Non-pigmented ciliary epithelial cell (primary cell): ENCODE data around the gene YWHAG.
"Not testable (repeated sequence)": the region's sequence is repeated elsewhere in the genome, so short reads cannot be mapped to it uniquely, and the experiment has no call there.

Experiments
- DNase-seq: peaks from one replicate; pipeline ENCODE4 v3.0.0-alpha.2; 2010; ENCODE audit warnings: low read depth

The YWHAG gene

DNA sequence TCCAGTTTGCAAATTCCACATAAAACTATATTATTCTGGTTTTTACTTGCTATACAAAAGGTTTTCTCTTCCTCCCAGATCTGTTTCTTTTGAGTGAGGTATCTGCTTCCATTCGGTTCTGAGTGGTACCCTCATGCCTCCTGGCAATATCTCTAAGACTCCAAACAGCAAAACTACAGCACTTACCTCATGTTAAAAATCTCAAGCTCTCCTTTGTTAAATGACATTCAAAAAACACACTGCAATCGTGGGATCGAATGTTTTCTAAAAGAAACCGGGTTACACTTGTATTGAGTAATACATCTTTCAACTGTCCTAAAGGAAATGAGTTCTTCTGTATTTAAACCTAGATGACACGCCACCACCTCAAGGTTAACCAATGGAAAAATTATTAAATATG is 11.1 kb downstream of the YWHAG start:
- DNase-seq = no peak

DNA sequence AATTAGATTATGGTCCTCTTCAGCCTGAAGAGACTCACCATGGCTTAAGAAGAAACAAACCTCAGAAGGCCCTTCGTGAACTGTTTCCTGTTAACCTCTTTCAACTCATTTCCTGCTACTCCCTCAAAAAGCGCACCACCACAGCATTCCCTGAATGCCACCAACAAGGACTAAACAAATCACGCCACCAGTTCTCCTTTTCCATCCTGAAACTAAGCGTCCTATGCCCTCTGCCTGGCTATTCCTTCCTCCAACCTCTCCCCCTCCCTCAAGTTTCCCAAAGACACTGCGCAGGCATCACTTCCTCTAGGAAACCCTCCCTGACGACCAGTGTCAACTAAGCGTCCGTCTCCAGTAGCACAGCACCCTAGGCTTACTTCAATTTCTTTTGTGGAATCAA is 12.0 kb downstream of the YWHAG start:
- no peak for DNase-seq

GRCh38 chr7:76346097-76346496 is 12.7 kb downstream of the YWHAG start:
- DNase-seq = no peak

- DNase-seq = no peak
These were observed 14.9 kb downstream of the YWHAG start for GRCh38 chr7:76343931-76344321.

DNA sequence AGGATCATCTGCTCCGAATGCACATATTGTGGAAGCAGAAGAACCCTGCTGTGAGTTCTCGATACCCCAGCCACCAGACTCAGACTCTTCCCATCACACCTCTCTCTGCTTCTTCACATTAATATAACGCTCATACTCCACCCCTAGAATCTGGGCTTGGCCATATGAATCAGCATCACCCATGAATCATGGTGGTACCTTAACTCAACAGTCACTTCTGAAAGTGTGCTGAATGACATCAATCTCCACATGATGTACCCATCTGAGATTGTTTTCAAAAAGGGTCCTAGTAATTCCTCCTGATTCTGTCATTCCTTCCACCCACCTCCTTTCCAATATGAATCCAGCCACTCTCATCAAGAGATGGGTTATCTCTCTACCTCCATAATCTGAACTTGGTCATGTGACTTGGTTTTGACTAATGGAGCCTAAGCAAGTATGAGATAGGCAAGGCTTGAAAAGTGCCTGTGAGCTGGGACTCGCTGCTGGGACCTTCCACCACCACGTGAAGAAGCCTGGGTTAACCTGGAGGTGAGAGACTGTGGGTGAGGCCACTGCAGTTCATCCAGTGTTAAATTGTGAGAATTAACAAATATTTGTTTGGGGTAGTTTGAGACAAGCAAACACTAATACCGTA is 15.4 kb downstream of the YWHAG start:
- no peak for DNase-seq

- DNase-seq = no peak
These were observed 16.6 kb downstream of the YWHAG start for GRCh38 chr7:76342222-76342621.

GRCh38 chr7:76340617-76341131 is 18.1 kb downstream of the YWHAG start:
- peak; percentile 56 for DNase-seq

DNA sequence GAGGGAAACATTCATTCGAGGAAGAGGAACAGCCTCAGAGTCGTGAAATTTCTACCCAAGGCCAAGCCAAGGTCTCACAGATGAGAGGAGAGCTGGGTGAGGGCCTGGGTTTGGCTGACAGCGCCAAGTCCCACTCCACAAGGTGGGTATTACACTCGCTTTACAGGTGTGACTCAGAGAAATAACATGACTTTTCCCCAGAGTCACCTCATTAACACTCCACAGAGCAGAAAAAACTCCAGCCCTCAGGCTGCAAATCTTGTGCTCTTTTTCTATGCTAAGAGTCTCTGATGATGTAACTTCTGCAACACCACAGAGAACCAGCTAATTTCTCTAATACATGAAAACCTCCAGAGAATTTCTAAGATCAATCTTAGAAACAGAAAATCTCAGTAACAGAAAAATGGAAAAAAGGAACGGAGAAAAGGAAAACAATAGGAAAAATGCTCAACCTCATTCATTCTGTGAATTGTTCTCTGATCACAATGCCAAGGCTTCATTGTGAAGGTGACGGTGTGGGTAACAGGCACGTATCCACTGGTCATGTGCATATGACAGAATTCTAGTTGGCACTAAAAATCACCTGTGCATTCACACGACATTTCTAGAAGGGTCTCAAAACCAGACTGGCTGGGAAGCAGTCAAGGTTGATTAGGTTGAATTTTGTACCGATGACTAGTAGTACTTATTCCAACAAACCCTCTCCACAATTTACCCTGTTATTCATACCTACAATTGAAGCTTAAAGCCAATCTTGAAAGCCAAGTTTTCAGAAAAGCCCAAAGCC is 20.3 kb downstream of the YWHAG start:
- no peak for DNase-seq

DNA sequence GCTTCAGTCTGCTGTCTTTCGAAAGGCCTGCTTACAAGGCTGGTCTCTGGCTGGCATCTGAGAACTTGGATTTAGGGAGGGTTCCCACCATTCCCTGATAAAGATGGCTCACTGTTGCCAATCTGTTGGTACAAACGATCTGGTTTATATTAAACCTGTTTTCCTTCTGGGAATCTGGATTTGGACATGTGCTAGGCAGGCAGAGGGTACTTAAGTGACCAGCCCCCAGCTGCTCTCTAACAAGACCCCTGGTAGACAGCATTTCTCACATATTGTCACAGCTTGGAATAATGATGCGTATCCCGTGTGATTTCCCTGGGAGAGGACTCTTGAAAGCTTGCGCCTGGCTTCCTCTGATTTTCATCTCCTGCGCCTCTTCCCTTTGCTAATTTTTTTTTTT is 21.6 kb downstream of the YWHAG start:
- DNase-seq = no peak

DNA sequence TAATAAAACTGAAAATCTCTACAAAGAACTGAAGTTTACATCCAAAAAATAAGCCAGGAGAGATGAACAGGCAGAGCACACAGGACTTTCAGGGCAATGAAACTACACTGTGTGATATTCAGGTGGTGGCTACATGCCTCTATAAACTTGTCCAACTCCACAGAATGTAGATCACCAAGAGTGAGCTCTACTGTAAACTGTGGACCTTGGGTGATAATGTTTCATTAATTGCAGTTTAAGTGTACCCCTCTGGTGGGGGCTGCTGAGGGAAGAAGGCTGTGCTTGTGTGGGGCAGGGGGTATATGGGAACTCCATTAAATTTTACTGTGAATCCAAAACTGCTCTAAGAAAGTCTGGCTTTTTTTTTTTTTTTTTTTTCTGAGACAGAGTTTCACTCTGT is 22.7 kb downstream of the YWHAG start:
- no peak for DNase-seq

DNA sequence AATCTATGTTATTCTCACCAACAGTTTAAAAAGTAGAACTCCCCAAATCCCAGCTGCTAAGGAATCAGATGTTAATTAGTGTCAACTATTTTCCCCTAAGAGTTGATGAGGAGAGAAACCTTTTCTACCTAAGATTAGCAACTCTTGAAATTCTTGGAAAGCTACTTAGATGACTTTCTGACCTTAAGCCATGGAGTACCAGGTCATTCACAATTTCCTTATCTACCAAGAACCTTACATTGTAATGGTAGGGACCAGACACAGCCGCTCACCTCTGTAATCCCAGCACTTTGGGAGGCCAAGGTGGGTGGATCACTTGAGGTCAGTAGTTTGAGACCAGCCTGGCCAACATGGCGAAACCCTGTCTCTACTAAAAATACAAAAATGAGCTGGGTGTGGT is 23.4 kb downstream of the YWHAG start:
- not testable (repeated sequence) for DNase-seq

- no peak for DNase-seq
These were observed 24.3 kb downstream of the YWHAG start for GRCh38 chr7:76334320-76334967.

DNA sequence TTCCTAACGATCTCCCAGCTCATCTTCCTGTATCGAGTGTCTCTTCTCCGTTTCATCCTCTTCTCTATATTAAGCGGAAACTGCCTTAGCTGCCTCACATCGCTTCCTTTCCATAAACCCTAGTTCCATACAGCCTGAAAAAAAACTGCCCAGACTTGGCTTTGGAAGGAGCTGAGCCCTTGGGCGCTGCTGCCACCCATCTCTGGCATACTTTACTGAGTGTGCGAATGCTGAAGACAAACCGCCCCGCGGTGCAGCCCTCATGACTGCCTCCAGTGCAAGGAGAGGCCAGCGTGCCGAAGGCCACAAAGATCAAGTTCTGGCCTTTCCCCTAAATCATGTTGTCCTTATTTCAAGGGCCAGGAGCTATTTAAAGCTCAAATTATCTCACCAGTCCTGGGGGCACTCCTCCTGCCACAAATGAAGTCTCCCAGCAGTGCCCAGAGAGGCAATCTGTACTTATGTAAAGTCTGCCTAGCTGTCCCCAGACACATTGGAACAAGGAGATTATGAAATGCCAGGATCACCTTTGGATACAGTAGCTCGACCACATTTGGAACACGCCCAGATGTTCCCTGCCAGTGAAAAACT is 25.2 kb downstream of the YWHAG start:
- DNase-seq = no peak

GRCh38 chr7:76332078-76332477 is 26.7 kb downstream of the YWHAG start:
- DNase-seq = no peak

DNA sequence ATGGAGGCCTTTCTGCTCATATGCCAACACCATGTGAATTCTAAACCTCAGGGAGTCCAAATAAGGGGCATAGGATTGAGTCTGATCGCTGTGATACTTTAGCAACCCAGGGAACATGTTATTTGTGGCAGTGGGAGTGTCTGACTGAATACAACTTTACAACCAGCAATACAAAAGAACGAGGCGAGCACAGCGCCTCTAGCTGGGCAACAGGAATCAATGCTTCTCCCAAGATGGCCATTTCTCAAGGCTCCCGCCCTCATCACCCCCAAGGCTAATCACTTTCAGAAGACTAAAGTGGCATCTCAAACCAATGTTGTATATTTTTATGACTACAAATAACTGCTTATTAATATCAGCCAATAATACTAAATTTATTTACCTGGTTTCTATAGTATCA is 28.1 kb downstream of the YWHAG start:
- no peak for DNase-seq

GRCh38 chr7:76330261-76330660 is 28.5 kb downstream of the YWHAG start:
- no peak for DNase-seq

DNA sequence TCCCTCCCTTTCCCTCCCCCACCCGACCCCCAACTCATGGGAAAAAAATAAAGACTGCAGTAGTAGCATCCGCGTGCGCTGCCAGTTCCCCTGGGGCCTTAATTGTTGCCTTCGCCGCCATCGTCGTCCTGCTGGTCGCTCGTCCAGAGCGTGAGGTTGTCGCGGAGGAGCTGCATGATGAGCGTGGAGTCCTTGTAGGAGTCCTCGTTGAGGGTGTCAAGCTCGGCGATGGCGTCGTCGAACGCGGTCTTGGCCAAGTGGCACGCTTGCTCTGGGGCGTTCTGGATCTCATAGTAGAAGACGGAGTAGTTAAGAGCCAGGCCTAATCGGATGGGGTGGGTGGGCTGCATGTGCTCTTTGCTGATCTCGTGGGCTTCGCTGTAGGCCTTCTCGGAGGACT is 29.3 kb downstream of the YWHAG start:
- no peak for DNase-seq

- no peak for DNase-seq
These were observed 30.4 kb downstream of the YWHAG start for GRCh38 chr7:76328389-76328788.

DNA sequence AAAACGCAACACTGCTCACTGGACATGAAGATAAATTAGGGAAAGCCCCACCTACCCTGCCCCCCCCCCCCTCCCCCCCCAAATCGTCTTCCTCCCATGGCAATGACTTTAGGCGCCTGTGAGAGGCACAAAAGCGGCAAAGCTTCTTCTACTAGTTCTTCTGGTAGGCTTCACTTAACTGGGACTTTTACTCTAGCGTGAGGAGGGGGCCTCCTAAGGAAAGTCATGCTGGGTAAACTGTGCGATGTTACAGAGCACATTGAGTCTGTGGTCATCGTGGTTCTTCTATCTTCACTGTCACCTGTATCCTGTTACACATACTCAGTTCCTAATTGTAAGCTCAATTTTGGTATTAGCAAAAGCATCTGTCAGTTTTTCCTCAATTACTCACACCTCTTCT is 31.2 kb downstream of the YWHAG start:
- DNase-seq = no peak

DNA sequence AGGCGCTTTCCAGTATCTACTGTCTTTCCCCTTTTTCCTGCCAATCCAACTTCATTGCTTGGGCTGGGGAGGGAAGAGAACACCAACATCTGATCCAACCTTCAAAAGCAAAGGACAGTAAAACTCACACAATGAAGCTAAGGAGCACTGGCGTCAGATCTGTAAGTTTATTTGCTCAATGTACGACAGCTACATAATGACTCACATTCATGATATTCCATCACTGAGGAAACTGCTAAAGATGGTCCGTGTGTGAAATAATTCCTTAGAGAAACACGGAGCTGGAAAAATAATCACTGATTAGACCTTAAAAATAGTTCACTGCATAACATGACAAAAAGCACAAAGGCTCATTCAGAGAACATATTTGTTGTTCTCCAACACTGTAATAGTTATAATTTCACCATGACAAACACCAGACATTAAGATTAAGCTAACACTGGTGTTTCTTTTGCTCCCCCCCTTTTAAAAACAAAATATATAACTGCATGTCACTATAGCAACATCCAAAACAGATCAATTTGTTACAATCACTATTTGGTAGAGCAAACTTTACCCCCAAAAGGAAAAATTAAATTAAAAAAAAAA is 32.1 kb downstream of the YWHAG start:
- DNase-seq = no peak

DNA sequence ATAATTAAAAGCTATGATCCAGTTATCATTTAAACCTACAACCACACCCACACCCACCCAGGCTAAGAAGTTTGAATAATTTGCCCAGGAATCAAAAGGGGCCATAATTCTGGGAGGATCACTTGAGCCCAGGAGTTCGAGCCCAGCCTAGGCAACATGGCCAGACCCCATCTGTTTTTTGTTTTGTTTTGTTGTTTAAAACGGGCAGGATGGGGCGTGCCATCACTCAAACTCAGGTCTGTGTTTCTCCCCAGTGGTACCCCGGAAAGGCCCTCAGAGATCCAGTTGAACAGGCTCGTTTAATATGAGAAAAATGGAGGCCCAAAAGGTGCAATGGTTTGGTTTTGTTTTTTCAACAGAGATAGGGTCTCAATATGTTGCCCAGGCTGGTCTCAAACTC is 33.0 kb downstream of the YWHAG start:
- DNase-seq = no peak

GRCh38 chr7:76325092-76325491 is 33.7 kb downstream of the YWHAG start:
- DNase-seq = no peak
